Renal cortex interstitium (tissue), 11 donors: ENCODE measurements around the gene MCAM. TPM values are rescaled to one million over a fixed set of nuclear protein-coding genes. Genes with fewer than 3 reads are reported as not detected.

Experiments
- DNase-seq, 11 donors: peaks; one replicate each; pipeline ENCODE4 v3.0.0-alpha.2; 2013; ENCODE audit warnings: low read depth in 9 of 11, low spot score in 4 of 11; ENCODE audit errors: extremely low read depth in 1 of 11
- polyA plus RNA-seq, 3 donors: library from polyadenylated mRNA; unstranded; fragments of 120-200 nt; gene quantifications; one replicate each; pipeline ENCODE4 v1.2.1, GENCODE V29; 2013; ENCODE audit not compliant: insufficient read length in 3 of 3

The MCAM gene
- polyA plus RNA-seq, 3 donors = 49.2 to 62.0 (median 55.5) TPM

DNA sequence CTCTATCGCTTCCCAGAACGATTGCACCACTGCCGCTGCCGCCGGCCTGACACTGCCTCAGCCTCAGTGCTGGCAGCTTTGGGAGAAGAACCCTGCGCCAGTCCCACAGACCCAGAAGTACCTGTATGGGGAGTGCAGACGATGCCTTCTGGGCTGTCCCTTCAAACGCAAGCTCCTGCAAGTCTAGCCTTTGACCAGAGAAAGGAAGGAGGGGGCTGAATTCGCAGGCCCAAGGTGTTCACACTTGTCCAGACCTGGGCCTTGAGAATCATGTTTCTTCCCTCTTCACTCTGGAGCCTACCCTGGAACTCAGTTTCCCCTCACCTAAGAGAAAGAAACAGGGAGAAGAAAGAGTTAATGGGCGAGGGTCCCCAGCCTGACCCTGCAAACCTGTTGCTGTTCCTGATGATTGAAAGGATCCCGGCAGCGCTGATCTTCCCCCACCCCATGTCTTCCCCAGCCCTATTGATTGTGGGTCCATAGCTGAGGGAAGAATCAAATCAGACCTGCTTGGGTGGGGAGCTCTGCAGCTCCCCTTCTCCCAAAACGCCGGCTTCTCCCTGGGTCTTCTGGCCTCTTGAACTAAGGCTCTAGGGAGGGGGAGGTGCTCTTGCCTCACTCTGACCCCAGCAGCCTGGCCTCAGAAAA, 786 bp upstream of the MCAM start:
- DNase-seq = no peak

DNA sequence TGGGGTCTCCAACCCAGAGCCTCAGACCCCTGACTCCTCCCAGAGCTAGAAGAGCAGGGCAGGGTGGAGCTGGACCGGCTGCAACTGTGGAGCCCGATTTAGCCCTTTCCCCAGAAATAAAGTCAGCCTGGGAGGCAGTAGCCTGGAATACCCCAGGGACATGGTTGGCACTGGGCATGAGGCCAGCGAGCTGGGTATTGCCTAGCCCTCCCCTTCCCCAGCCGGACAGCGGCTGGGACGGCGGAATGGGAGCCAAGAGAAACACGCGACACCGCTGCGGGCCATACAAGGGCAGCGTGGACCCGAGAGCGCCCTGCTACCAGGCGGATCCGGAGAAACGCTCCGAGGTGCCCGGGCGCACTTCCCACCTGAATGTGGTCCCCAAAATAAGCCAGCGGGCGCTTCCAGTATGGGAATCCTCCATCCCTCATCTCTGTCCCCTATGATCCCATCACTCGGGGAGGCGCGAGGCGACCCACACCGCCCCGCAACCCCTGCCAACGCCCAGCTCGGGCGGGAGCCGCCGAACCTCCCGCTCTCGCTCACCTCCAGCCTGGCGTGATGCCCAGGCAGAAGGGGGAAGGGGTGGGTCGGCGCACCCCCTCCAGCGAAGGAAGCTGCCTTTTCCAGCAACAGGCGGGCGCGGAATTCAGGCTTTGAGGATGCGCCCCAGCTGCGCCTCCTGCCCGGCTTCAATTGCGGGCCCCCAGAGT, 758 bp downstream of the MCAM start:
- no peak for DNase-seq

DNA sequence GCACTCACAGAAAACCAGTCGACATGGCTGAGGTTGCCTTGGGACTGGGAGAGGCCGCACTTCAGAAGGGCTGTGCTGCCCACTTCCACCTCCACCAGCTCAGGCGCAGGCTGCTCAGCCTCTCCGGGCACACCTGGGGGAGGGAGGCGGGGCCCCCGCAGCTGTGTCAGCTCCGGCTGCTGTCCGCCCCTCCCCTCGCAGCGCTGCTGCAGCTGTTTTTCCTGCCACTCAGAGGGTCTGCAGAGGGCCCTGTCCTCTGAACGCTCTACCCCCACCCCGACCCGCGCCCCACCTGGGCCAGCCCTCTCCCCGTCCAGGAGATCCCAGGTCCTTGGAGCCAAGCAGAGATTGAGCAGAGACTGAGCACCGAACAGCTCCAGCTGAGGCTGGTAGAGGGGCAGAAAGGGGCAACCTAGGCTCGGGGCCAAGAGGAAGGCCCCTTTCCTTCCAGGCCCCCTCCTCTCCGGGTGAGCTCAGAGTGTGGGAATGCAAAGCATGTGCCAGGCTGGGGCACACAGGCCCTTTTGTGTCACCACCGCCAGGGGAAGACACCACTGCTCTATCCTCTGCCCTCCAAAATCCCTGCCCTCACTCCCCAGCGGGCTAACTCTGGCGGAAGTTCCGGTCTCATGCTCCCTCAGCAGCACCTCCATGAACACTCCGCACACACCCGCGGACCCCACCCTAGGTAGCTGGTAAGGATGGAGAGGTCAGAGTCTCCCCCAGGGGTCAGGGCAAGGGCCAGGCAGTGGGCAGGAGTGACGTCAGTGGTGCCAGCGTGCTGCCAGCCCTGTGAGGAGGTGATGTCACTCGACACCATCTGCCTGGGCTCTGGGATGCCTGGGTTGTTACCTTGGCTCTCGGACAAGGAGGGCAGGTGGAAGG, 1.6 kb downstream of the MCAM start:
- no peak for DNase-seq

DNA sequence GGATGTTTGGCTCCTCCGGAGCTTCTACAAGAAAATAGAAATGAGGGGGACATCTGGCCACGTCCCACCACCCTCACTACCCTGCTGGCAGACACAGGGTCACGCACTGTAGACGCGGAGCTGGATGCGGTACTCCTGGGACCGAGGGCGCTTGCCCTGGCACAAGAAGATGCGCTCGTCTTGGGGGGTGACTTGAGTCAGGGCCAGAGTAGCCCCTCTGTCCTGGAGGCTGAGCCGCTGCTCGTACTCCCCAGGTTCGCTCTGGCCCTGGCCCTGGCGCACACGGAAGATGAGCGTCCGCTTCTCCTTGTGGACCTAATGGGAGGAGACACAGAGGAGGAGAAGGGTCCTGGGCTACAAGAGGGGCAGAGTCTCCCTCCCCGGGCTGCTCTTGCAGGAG, 2.2 kb downstream of the MCAM start:
- DNase-seq = no peak

DNA sequence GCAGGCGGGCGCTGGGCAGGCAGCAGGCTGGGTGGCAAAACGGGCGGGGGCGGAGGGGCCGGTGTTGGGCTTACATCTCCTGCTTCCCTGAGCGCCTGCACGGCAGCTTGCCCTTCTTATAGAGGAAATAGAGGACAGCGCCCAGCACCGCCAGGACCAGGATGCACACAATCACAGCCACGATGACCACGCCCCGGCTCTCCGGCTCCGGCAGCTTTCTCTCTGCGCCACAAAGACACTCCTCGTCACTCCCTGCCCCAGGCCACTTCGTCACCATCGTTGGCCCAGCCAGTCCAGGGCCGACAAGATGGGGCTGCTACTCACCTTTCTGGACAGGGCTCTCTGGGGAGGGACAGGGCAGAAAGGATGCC, 6.3 kb downstream of the MCAM start:
- no peak for DNase-seq

DNA sequence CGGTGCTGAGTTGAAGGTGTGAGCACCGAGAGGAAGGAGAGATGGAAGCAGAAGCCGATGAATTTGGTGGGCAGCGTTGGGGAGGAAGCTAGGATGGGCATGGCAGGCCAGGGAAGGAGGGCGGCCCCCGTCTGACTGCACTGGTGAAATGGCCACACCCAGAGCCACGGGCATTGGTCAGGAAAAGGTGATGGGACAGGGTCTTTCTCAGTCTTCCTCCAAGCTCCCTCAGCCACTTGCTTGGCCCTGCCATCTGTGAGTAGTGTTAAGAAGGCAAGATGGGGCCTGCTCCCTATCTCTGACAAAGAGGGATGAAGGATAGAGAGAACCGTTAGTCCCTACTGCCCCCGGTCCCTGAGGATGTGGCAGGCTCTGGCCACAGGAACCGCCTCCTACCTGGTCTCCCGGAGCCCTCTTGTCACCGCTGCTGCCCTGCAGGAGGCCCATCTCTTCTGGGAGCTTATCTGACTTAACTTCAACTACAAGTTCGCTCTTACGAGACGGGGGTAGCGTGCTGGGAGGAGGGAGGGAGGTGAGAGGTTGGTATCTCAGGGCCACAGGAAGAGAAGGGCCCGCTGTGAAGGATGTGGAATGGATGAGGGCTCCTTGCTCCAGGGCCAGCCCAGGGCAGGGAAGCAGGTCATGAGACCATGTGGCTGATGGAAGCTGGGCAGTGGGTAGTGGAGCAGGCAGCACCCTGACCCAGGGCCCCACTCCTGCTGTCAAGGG, 6.8 kb downstream of the MCAM start:
- DNase-seq = no peak

DNA sequence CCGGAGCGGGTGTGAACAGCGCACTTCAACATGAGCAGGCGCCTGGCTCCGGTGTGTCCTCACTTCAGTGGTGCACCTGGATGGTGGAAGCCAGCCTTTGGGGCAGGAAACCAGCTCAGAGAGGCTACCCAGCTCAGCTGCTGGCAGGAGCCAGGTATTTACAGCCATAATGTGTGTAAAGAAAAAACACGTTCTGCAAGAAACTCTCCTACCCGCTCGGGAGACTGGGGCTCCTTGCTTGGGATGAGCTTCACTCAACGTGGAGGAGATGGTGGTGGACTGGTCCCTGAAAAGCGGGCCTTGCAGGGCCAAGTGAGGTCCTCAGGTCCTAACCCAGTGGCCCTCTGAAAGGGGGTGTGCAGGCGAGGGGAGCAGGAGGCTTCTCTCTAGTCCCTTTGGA, 7.5 kb downstream of the MCAM start:
- no peak for DNase-seq

DNA sequence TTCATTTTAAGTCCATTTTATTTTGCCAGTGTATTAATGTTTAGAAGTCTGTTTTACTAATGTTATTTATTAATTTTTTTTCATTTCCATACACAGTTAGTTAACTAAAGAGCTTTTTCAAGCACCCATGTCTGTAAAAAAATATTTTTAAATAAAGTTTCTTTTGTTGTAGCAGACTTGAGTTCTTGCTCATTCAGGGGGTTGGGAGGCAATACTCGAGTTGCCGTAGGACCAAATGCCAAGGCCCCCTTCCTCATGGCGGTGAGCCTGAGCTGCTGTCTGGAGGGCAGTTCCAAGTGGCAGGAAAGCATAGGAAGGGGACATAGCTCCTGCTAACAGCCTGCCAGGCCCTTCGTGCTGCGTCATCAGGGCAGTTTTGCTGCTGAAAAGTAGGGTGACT, 9.0 kb downstream of the MCAM start:
- DNase-seq = no peak

DNA sequence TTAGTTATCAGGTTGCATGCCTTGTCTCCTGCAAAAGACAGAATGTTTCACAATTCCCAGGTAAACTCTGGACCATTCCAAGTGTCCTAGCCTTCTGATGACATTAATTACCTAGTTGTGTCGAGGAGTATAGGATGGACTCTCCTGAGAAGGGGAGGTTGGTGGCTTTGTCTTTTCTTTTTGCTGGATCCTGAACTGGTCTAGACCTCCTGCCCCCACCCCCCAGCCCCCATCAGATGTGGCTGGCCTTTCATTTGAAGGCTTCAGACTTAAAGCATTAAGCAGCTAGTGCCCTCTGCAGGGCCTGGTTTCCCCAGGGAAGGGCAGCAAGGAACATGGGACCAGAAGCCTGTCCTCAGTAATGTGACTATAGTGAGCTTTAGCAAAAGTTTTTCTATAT, 9.7 kb downstream of the MCAM start:
- DNase-seq = no peak

DNA sequence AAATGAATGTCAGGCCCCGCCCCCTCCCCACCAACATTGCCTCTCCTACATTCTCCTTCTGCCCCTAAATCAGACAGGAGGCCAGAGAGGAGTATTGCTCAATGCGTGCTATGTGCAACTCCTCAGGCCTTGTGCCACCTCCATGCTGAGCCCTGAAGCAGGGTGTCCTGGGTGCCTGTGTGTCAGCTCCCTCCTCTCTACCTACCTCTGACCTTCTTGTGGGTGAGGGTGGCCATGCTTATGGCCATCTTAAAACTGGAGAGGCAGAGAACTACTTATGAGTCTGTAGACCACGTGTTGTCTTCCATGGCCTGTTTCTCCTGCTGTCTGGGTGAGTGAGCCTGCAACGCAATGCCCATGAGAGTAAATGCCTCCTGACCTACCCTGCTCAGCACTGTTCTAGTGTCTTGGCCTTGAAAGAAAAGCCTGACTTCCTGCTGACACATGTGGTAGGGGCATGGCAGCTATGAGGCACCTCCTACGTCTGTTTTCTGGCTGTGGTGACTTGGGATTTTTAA, 10.5 kb downstream of the MCAM start:
- no peak for DNase-seq

DNA sequence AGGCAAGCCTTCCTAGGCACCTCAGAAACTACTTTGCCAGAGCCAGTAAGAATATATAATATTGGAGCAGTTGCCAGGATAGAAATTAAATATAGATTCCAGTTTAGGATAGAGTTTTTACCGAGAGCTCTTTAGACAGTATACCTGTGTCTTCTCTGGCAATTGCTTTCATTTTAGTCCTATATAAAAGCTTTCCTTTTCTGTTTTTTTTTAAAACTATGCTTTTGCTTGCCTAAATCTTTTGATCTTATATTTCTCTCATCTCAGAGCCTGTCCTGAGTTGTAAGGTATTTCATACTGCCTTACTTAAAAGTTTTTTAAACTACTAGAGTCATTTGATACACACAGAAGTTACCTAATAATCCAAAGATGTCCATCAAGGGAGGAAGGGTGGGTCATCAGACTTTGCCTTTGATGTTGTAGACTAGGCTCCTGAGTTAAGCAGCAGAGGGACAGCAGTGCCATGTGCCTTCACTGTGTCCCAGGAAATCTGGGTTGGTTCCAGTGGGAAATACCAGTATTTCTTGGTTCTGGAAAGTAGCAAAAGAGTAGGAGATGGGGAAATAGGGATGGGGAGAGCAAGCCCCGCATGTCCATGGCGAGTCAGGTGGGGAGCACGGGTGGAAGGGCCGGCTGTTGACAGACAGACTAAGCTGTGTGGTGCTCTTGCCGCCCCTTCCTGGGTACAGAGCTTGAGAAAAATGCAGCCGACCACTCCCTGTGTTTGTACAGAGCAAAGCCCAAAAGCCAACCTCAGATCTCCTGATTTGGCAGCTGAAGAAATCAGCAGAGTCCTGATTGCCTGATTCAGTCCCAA, 11.2 kb downstream of the MCAM start:
- DNase-seq = no peak

DNA sequence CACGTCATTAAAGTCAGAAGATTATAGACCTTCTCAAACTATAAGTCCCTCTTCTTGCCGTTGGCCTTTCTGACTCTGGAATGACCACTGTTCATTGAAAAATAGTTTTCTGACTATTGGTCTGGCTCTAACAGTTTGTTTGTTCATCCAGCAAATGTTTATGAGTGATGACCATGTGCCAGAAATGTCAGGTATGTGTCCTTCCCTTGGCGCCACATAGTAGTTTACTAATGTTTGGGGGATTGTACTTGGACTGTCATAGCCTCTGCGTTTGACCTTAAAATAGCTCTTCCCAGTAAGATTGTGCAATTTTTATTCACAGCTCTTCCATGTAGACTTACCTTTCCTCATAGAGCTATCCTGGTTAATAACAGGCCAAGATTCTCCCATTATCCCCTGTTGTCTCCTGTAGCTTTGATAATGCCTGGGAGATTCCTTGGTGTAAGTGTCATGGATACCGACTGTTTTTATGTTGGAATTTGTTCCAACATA, 13.7 kb downstream of the MCAM start:
- DNase-seq = no peak

DNA sequence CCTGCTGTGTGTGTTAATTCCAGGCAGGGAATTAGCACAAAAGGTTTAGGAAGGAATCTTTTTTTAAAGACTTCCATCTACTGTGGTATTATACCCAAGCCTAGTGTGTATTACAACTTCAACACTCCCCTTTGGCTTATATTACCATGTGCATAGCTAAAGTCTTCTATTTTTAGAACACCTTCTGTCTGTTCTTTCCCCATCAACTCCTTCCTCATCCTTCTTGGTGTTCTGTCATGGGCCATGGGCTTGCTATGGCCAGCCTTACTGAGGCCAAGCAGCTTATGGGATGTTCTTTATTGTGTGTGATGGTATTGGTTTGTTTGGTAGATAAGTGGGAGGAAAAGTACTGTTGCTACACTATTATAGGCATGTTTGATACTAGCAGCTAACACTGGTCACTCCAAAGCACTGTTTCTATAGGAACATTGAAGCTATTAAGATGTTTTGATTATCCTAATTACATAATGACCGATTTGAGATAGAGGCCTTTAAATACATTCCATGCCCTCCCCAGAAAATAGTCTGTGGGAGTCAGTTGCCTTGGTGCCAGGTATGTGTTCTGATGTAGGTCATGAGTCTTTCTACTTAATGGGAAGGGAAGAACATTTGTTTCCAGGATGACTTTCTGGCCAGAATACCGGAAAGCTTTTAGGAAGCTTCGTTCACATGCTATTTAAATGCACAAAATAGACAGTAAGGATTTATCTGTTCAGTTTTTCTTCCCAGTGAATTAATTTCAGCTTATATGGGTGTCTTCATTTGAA, 16.5 kb downstream of the MCAM start:
- no peak for DNase-seq

DNA sequence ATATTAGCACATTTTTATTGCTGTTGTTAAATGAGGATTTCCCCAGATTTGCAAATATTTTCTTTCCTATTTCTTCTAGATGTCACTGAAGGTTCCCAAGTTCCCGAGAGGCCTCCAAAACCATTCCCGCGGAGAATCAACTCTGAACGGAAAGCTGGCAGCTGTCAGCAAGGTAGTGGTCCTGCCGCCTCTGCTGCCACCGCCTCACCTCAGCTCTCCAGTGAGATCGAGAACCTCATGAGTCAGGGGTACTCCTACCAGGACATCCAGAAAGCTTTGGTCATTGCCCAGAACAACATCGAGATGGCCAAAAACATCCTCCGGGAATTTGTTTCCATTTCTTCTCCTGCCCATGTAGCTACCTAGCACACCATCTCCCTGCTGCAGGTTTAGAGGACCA, 17.5 kb downstream of the MCAM start:
- no peak for DNase-seq

DNA sequence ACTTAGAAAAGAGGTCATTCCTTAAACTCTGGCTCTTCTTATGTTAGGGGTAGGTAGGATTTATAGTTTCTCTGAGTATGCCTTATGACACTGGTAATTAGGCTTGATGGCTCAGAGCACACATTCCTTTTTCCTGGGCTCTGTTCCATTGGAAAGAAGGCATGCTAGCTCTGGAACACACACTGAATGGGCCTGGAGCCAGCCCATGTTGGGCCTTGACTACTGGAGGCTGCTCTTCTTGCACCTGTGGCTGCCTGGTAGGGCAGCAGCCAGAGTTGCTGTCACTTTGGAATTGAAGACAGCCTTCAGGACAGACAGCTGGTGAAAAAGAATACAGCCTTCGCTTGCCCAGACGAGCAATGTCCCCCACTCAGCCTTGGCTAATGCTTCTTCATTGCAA, 18.2 kb downstream of the MCAM start:
- DNase-seq = no peak

DNA sequence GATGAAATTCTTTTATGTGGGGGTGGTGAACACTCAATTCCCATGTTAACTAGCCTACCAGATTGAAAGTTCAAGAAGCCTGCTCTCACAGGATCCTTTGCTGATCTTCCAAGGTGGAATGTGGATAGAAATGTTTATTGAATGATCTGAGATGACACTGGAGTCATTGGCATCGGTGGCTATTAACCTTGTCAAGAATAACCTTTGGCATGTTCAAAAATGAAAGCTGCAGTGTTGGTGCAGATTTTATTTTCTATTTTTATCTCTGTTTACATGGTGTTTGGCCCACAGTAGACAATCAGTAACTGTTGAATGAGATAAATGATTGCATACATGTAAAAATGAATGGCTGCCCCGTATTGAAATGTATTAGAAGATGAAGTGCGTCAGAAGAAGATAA, 19.0 kb downstream of the MCAM start:
- DNase-seq = no peak

DNA sequence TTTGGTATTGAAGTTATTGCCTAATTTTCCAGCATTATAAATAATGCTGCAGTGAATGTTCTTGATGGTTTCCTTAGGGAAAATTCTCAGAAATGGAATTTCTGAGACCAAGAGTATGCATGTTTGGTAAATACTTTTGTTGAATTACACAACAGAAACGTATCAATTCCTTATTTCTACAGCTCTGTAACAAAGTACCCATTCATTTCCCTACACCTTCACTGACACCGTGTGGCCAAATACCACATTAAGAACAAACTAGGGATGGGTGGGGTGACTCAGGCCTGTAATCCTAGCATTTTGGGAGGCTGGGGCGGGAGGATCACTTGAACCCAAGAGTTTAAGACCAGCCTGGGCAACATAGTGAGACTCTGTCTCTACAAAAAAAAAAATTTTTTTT, 21.8 kb downstream of the MCAM start:
- DNase-seq = no peak

DNA sequence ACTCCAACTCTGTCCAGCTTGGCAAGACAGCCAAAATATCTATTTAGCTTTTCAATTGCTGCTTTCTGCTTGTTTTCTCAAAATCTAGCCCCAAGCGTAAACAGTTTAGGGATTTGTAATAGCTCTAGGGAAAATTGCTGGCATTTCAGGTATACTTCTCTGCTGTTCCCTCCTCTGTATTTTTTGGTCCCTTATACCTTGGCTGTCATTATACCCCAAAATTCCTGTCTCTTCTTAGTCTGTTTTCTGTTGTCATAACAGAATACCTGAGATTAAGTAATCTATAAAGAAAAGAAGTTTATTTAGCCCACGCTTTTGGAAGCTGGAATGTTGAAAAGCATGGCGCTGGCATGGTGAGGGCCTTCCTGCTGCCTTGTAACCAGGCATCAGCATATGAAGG, 23.5 kb downstream of the MCAM start:
- no peak for DNase-seq
